HEK293 (cell line): ENCODE results near the gene NT5DC2.

Experiments
- HOXA7 ChIP-seq: sonication (generic); formaldehyde crosslinking; IDR thresholded peaks from 2 replicates; pipeline ENCODE4 v1.8.1; 2022; ENCODE audit warnings: missing genetic modification reagents, borderline replicate concordance
- ZBTB44 ChIP-seq: fragments of 450-650 bp; IDR thresholded peaks from 2 replicates; pipeline ENCODE4 v1.5.1; 2018; ENCODE audit warnings: missing biosample characterization, mild to moderate bottlenecking, missing genetic modification characterization
- ZNF274 ChIP-seq, 2 experiments: fragments of 200-500 bp in 1 of 2; fragments of 450-650 bp in 1 of 2; sonication (Bioruptor generic) in 1 of 2; formaldehyde crosslinking in 1 of 2; IDR thresholded peaks; 2 replicates each; pipeline versions ENCODE4 v1.5.1 to v1.6.1; 2014 to 2016; ENCODE audit warnings: borderline replicate concordance in 1 of 2, inconsistent platforms in 1 of 2, low read length in 1 of 2, missing biosample characterization in 1 of 2, missing genetic modification characterization in 1 of 2
- ZNF521 ChIP-seq: fragments of 450-650 bp; formaldehyde crosslinking; IDR thresholded peaks from 2 replicates; pipeline ENCODE4 v1.5.1; 2017; ENCODE audit warnings: missing biosample characterization, mild to moderate bottlenecking, missing genetic modification characterization
- ZNF529 ChIP-seq: fragments of 450-650 bp; formaldehyde crosslinking; IDR thresholded peaks from 2 replicates; pipeline ENCODE4 v1.5.1; 2017; ENCODE audit warnings: missing genetic modification characterization, missing biosample characterization; ENCODE audit not compliant: insufficient replicate concordance
- ZNF549 ChIP-seq: fragments of 450-650 bp; IDR thresholded peaks from 2 replicates; pipeline ENCODE4 v1.5.1; 2018; ENCODE audit warnings: missing biosample characterization, missing genetic modification characterization, mild to moderate bottlenecking, inconsistent platforms, moderate library complexity
- ZNF707 ChIP-seq: fragments of 450-650 bp; formaldehyde crosslinking; IDR thresholded peaks from 2 replicates; pipeline ENCODE4 v1.5.1; 2016; ENCODE audit warnings: missing biosample characterization, missing genetic modification characterization
- TF ChIP-seq, protein P1 (sequence below): fragments of 450-650 bp; formaldehyde crosslinking; IDR thresholded peaks from 2 replicates; pipeline ENCODE4 v1.5.1; 2016; ENCODE audit warnings: missing biosample characterization, missing genetic modification characterization
- TF ChIP-seq, protein P2 (sequence below): fragments of 450-650 bp; formaldehyde crosslinking; IDR thresholded peaks from 2 replicates; pipeline ENCODE4 v1.5.1; 2016; ENCODE audit warnings: missing biosample characterization, missing genetic modification characterization

GRCh38 chr3:52546111-52546901, 12.6 kb upstream of the NT5DC2 start:
- TF ChIP-seq ZNF274 (IDR thresholded peaks at IDR 0.05; ENCODE audit: low read length), result no peak
- no peak for TF ChIP-seq ZNF274 (tag by site-specific recombination; IDR thresholded peaks at IDR 0.05; ENCODE audit: borderline replicate concordance)
- TF ChIP-seq, protein P1, sequence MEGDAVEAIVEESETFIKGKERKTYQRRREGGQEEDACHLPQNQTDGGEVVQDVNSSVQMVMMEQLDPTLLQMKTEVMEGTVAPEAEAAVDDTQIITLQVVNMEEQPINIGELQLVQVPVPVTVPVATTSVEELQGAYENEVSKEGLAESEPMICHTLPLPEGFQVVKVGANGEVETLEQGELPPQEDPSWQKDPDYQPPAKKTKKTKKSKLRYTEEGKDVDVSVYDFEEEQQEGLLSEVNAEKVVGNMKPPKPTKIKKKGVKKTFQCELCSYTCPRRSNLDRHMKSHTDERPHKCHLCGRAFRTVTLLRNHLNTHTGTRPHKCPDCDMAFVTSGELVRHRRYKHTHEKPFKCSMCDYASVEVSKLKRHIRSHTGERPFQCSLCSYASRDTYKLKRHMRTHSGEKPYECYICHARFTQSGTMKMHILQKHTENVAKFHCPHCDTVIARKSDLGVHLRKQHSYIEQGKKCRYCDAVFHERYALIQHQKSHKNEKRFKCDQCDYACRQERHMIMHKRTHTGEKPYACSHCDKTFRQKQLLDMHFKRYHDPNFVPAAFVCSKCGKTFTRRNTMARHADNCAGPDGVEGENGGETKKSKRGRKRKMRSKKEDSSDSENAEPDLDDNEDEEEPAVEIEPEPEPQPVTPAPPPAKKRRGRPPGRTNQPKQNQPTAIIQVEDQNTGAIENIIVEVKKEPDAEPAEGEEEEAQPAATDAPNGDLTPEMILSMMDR, result no peak
- TF ChIP-seq ZNF549 (tag by site-specific recombination), result no peak
- no peak for TF ChIP-seq ZNF707 (tag by site-specific recombination)
- TF ChIP-seq ZNF529 (tag by site-specific recombination), result no peak
- no peak for TF ChIP-seq ZNF521
- TF ChIP-seq, protein P2, sequence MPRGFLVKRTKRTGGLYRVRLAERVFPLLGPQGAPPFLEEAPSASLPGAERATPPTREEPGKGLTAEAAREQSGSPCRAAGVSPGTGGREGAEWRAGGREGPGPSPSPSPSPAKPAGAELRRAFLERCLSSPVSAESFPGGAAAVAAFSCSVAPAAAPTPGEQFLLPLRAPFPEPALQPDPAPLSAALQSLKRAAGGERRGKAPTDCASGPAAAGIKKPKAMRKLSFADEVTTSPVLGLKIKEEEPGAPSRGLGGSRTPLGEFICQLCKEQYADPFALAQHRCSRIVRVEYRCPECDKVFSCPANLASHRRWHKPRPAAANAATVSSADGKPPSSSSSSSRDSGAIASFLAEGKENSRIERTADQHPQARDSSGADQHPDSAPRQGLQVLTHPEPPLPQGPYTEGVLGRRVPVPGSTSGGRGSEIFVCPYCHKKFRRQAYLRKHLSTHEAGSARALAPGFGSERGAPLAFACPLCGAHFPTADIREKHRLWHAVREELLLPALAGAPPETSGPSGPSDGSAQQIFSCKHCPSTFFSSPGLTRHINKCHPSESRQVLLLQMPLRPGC (tag by site-specific recombination), result no peak
- no peak for TF ChIP-seq ZBTB44
- TF ChIP-seq HOXA7, result no peak
